ENCODE results near the gene ST3GAL3.

The ST3GAL3 gene

DNA sequence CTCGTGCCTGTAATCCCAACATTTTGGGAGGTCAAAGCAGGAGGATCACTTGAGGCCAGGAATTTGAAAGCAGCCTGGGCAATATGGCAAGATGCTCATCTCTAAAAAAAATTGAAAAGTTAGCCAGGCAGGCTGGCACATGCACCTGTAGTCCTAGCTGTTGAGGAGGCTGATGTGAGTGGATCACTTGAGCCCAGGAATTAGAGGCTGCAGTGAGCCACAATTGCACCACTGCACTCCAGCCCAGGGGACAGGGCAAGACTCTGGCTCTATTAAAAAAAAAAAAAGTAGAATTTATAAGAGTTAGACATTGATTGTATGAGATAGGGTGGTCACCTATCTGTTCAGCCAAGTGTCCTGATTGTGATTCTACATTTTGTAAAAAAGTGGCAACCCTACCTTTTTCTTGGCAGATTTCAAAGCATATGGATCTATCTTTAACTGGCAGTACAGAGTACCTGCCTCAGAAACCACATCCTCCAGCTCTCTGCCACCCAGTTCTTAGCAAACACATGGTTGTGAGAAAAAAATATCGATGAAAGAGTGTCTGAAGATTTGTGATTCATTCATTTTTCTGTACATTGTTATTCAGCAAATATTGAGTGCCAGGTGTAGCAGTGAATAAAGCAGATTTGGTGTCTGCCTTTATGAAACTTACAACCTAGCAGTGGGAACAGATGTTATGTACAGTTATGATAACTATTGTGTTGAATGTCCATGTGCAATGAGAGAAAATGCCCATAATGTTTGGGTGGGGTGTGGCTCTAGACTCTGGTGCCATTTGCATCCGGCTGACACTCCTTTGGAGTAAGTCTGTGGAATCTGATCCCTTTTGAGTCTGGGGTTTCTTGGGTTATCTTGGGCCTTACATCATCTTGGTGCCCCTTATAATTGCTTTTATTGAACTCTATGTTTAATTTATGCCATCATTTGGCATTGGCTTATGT lies 82.5 kb downstream of the ST3GAL3 start:
- no peak for DNase-seq

DNA sequence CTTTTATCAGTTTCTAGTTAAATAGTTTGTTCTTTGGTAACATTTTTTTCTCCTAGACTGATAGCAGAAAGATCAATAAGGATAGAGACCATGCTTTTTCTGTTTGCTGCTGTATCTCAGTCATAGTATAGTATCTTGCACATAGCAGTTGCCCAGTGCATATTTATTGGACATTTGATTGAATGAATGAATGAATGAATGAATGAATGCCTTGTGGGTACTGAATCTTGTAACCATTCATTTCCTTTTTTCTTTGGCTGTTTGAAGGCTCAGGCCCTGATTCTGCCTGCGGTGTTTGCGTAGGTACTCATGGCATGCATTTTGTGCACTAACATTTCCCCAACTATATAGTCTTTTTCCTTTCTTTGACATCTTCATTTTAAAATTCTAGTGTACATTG lies 83.9 kb downstream of the ST3GAL3 start:
- DNase-seq, result no peak

- no peak for DNase-seq
These were observed 88.8 kb downstream of the ST3GAL3 start for GRCh38 chr1:43796111-43796581.

DNA sequence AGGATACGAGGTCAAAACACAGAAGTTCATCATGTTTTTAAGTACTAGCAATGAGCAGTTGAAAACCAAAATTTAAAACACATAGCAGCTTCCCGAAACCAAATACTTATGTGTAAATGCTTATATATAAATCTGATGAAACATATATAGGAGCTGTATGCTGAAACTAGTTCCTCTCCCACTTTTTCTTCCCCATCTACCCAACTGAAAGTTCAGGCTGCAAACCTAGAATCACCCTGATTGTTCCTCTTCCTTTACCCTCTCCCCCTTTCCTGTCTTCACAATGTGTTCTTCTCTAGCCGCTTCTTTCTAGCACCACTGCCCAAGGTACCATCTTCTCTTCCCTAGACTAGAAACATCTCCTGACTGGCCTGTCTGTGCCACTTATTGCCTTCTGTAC lies 90.6 kb downstream of the ST3GAL3 start:
- DNase-seq, result no peak

DNA sequence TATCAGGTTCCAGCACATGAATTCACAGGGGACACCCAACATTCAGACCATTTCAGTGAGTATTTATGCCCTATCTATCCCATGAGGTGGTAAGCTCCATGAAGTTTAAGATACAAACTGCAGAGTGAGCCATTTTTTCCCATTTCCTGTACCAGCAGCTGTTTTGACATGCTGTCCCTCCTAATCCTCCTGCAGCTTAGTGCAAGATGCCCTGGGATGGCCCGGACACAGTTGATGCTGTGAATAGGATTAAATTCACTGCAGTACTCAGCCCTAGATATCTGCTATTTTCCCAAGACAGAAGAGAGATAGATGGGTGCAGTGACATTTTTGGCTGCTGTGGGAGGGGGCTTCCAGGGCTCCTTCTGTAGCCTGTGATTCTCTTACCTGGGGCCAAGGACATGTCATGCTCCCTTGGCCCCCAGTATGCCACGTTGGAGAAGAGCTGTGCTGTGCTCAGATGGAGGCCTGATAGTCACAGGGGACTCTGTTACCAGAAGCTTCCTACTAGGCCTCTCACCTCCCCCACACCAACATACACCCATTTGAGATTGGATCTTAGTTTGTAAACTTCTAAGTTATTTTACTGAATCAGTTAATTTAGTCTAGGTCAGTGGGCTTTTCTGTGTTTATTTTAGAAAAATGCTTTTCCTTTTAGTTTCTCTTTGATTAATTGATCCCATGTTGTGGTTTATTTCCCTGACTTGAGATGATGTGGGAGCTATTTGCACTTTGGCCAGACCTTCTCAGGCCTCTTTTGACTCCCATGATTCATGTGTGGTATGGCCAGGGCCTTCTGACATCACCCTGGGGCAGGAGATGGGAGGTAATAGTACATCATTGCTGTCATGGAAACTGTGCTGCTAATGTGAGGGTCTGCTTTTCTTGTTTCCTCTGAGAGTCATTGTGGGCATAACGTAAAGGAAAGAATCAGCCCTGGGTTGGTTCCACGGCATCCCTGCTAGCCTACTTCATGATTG lies 92.6 kb downstream of the ST3GAL3 start:
- DNase-seq, result no peak

- DNase-seq, result no peak
These were observed 93.4 kb downstream of the ST3GAL3 start for GRCh38 chr1:43800771-43801170.

DNA sequence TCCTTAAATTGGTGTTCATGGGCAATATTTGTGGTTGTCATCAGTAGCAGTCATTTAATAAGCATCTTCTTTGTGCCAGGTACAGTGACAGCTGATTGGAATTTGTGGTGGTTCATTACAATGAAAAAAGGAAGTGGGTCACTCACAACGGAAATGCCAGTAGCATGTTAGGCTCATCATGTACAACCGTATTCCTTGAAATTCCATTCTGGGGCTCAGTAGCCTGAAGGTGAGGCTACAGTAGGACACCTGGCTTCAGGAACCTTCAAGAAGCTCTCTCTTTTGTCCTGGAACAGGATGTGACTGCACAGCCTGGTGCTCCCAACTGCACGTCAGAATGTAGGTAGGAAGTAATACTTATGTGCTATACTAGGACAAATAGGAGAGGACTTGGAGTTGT lies 93.9 kb downstream of the ST3GAL3 start:
- no peak for DNase-seq

- no peak for DNase-seq
These were observed 95.1 kb downstream of the ST3GAL3 start for GRCh38 chr1:43802356-43802980.

DNA sequence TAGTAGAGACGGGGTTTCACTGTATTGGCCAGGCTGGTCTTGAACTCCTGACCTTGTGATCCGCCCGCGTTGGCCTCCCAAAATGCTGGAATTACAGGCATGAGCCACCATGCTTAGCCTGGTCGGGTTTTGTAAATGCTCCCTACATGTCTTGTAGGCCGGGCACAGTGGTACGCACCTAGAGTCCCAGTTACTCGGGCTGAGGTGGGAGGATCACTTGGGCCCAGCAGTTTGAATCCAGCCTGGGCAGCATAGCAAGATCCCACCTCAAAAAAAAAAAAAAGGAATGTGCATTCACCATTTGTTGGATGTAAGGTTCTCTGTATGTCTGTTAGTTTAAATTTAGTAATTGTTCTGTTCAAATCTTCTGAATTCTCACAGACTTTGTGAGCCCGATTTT lies 95.8 kb downstream of the ST3GAL3 start:
- no peak for DNase-seq

DNA sequence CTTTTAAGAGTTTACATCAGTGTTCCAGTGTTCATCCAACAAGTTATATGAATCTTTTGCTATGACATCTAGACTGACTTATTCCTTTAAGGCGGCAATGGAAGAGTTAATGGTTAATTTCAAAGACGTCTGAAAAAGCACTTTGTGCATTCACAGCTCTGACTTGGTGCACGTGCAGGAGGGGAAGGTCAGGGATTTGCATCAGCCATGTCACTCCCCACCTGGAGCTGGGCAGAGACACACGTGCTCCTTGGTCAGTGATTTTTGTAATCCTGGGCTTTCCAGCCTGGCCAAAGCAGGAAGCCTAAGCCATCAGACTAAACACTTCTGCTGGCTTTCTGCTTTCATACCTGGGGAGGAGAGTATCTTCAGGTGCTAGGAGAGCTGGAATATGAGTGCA lies 96.3 kb downstream of the ST3GAL3 start:
- DNase-seq, result no peak

- no peak for DNase-seq
These were observed 97.2 kb downstream of the ST3GAL3 start for GRCh38 chr1:43804569-43804968.

- DNase-seq, result no peak
These were observed 98.0 kb downstream of the ST3GAL3 start for GRCh38 chr1:43805340-43805739.

DNA sequence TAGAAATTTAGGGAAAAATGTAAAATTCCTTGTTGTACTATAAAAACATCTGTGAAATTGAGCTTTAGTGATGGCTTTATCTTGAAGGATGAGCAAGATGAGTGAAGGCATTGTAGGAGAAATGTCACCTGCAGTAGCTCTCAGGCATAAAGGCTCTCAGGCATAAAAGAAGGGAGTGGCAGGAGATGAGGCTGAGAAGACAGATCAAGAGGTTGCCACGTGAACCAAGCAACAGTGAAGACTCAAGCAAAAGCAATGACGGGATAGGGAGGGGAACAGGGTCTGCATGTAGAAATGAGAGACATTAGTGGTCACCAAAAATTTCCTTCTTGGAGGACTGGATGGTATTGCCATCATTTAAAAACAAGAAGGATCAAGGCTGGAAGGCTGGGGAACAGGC lies 98.8 kb downstream of the ST3GAL3 start:
- DNase-seq, result no peak

DNA sequence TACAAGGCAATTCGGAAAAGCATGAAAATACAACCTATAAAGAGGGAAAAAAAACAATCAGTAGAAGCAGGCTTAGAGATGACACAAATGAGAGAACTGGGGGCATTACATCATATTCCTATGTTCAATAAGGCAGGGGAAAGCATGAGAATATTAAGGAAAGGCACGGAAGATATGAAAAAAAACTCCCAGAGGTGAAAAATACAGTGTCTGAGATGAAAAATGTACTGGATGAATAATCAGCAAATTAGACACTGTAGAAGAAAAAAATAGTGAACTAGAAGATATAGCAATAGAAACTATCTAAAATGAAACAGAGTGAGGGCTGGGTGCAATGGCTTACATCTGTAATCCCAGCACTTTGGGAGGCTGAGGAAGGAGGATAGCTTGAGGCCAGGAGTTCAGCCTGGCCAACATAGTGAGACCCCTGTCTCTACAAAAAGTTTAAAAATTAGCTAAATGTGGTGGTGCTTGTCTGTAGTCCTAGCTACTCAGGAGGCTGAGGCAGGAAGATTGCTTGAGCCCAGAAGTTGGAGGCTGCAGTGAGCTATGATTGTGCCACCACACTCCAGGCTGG lies 101.8 kb downstream of the ST3GAL3 start:
- DNase-seq, result no peak

DNA sequence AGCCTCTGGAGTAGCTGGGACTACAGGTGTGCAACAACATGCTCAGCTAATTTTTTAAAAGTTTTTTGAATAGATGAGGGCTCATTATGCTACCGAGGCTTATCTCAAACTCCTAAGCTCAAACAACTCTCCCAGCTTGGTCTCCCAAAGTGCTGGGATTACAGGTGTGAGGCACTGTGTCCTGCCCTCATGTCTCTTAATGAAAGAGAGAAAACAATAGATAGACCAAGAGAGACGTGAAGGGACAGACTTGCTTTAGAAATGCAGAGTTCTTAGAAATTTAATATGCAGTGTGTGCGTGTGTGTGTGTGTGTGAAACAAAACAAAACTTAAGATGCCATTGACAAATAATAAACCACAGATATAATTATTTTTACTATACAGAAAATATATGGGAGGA lies 105.2 kb downstream of the ST3GAL3 start:
- DNase-seq, result no peak

- no peak for DNase-seq
These were observed 107.1 kb downstream of the ST3GAL3 start for GRCh38 chr1:43814401-43814800.

GRCh38 chr1:43817304-43817939 lies 110.1 kb downstream of the ST3GAL3 start:
- DNase-seq, result no peak

GRCh38 chr1:43818691-43819090 lies 111.4 kb downstream of the ST3GAL3 start:
- no peak for DNase-seq

GRCh38 chr1:43819357-43819756 lies 112.0 kb downstream of the ST3GAL3 start:
- no peak for DNase-seq

GRCh38 chr1:43821471-43821870 lies 114.1 kb downstream of the ST3GAL3 start:
- DNase-seq, result no peak

DNA sequence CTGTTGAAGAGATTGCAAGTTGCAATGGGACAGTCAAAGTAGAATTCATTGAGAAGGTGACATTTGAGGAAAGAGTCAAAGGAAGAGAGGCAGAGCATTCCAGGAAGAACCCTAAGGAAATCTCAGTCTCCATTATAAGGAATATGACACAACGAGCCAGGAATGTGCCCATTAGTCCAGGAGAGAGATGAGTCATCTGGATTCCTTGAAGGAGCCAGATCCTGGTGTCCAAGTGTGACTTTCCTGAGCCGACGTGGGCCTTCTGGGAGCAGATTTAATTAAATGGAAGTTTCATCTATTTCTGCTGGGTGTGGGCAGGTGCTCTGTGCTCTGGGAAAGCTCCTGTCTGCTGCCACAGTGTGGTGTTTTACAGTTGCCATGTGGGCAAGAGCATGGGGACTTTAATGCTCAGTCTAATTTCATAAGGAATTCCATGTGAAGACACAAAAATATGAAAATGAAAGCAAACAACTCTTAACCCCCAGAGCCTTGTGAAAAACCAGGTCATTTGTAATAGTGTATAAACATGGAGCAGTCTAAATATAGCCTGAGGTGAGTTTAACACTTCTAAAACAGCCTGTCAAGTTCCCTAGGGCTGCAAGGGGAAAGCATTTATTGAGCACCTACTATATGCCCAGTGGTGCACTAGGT lies 114.8 kb downstream of the ST3GAL3 start:
- no peak for DNase-seq

DNA sequence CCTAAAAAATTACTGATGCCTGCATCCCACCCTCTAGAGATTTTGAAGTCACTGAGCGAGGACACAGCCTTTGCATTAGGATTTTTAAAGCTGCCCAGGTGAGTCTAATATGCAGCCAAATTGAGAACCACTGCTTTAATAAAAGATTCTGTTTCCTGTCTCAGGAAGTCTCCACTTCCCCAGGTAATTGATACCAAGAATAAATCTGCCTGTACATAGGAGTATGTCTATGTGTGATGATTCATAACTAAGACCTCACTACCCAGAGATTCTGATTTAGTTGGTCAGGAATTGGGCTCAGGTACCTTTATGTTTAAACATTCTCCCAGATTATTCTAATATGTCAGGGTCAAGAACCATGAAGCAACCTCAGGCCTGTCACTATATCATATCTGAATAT lies 117.5 kb downstream of the ST3GAL3 start:
- DNase-seq, result no peak
